GM23338 (cell line): ENCODE data around the gene OGT. TPM values are rescaled to one million over a fixed set of nuclear protein-coding genes. Genes with fewer than 3 reads are reported as not detected.

Source experiments
- ATAC-seq: fragments of 200-7000 bp; cut with Tn5 transposase; 3 replicates; pipeline ENCODE4 v1.9.1; 2020
- DNase-seq: peaks from one replicate; pipeline ENCODE4 v3.0.0-alpha.2; 2015; ENCODE audit warnings: low spot score
- H2AFZ ChIP-seq: fragments of 200-600 bp; sonication (generic); 2 replicates; pipeline ENCODE4 v1.8.0; 2016; ENCODE audit warnings: antibody characterized with exemption, mild to moderate bottlenecking, moderate library complexity
- H3F3A ChIP-seq: fragments of 200-600 bp; sonication (generic); replicated peaks from 2 replicates; pipeline ENCODE4 v1.8.0; 2017; ENCODE audit warnings: antibody characterized with exemption, mixed run types, low read depth
- H3K27ac ChIP-seq: fragments of 200-600 bp; sonication (generic); 2 replicates; pipeline ENCODE4 v1.6.1; 2016; ENCODE audit warnings: low read depth
- H3K27me3 ChIP-seq: fragments of 200-600 bp; sonication (generic); 2 replicates; pipeline ENCODE4 v1.8.0; 2016; ENCODE audit warnings: mild to moderate bottlenecking, mixed run types, moderate library complexity; ENCODE audit not compliant: insufficient read depth
- H3K36me3 ChIP-seq: fragments of 200-600 bp; sonication (generic); 2 replicates; pipeline ENCODE4 v1.8.0; 2016; ENCODE audit warnings: mild to moderate bottlenecking; ENCODE audit not compliant: insufficient read depth
- H3K4me1 ChIP-seq: fragments of 200-600 bp; sonication (generic); 2 replicates; pipeline ENCODE4 v1.8.0; 2016; ENCODE audit warnings: mild to moderate bottlenecking, moderate library complexity; ENCODE audit not compliant: insufficient read depth
- H3K4me2 ChIP-seq: fragments of 200-600 bp; sonication (generic); 2 replicates; pipeline ENCODE4 v1.7.1; 2017; ENCODE audit warnings: mixed run types
- H3K4me3 ChIP-seq: fragments of 200-600 bp; sonication (generic); 2 replicates; pipeline ENCODE4 v1.6.1; 2016; ENCODE audit warnings: mixed run types
- H3K79me2 ChIP-seq: fragments of 200-600 bp; sonication (generic); replicated peaks from 2 replicates; pipeline ENCODE4 v1.8.0; 2017; ENCODE audit warnings: mild to moderate bottlenecking; ENCODE audit not compliant: insufficient read depth
- H3K9me2 ChIP-seq: fragments of 200-600 bp; sonication (generic); 2 replicates; pipeline ENCODE4 v1.8.0; 2017; ENCODE audit not compliant: insufficient read depth
- H4K20me1 ChIP-seq: fragments of 200-600 bp; sonication (generic); replicated peaks from 2 replicates; pipeline ENCODE4 v1.8.0; 2017; ENCODE audit warnings: mild to moderate bottlenecking; ENCODE audit not compliant: insufficient read depth
- H3K27ac Mint-ChIP-seq: 2 replicates; pipeline ENCODE4 v1.8.0; 2020; ENCODE audit warnings: inconsistent platforms, mild to moderate bottlenecking, moderate library complexity, mixed read lengths
- H3K27me3 Mint-ChIP-seq: 3 replicates; pipeline ENCODE4 v1.8.0; 2022; ENCODE audit warnings: low read depth, mild to moderate bottlenecking, moderate library complexity, mixed read lengths, inconsistent platforms; ENCODE audit not compliant: insufficient read depth, poor library complexity
- H3K36me3 Mint-ChIP-seq: 3 replicates; pipeline ENCODE4 v1.8.0; 2021; ENCODE audit warnings: low read depth, mild to moderate bottlenecking, inconsistent platforms, moderate library complexity, mixed read lengths
- H3K4me1 Mint-ChIP-seq: 3 replicates; pipeline ENCODE4 v1.8.0; 2020; ENCODE audit warnings: mild to moderate bottlenecking, inconsistent platforms, mixed read lengths
- H3K4me3 Mint-ChIP-seq: 3 replicates; pipeline ENCODE4 v1.8.0; 2021; ENCODE audit warnings: moderate library complexity, mild to moderate bottlenecking, inconsistent platforms, mixed read lengths
- H3K9me3 Mint-ChIP-seq: 3 replicates; pipeline ENCODE4 v1.8.0; 2020; ENCODE audit warnings: moderate library complexity, mild to moderate bottlenecking, inconsistent platforms, mixed read lengths
- CREB1 ChIP-seq: fragments of 250-450 bp; sonication (Bioruptor Pico); IDR thresholded peaks from 2 replicates; pipeline ENCODE4 v1.5.0; 2020; ENCODE audit warnings: low read depth, mild to moderate bottlenecking, moderate library complexity
- EZH2 ChIP-seq: fragments of 200-600 bp; sonication (generic); IDR thresholded peaks from one replicate; pipeline ENCODE4 v1.8.0; 2017; ENCODE audit warnings: antibody characterized with exemption, mild to moderate bottlenecking, low read depth; ENCODE audit not compliant: unreplicated experiment
- JUNB ChIP-seq: IDR thresholded peaks from one replicate; pipeline ENCODE4 v1.6.1; 2016; ENCODE audit warnings: antibody characterized with exemption; ENCODE audit not compliant: unreplicated experiment
- REST ChIP-seq: IDR thresholded peaks from one replicate; pipeline ENCODE4 v1.6.1; 2018; ENCODE audit warnings: antibody characterized with exemption; ENCODE audit not compliant: unreplicated experiment
- STAT1 ChIP-seq: IDR thresholded peaks from one replicate; pipeline ENCODE4 v1.6.1; 2016; ENCODE audit warnings: antibody characterized with exemption; ENCODE audit not compliant: unreplicated experiment
- ZNF462 ChIP-seq: fragments of 250-450 bp; sonication (Bioruptor Pico); IDR thresholded peaks from 2 replicates; pipeline ENCODE4 v1.5.0; 2020; ENCODE audit warnings: mild to moderate bottlenecking, moderate library complexity
- polyA plus RNA-seq: library from polyadenylated mRNA; unstranded; fragments of >200 nt; fragmentation: Nextera tagmentation; extraction: Ambion mirVana; gene quantifications from 2 replicates; pipeline ENCODE4 v1.2.1, GENCODE V29; 2016
- total RNA-seq: library from RNA; depleted of rRNA; stranded (reverse); fragments of >200 nt; shearing (Covaris generic); gene quantifications from 2 replicates; pipeline ENCODE4 v1.2.3, GENCODE V29; 2014

Gene OGT
- total and polyA plus RNA-seq, 2 experiments from 2014 or later, result 43.3 to 163 TPM

- ATAC-seq, result no peak
These were observed 9.5 kb downstream of the OGT start for GRCh38 chrX:71542411-71542810.

GRCh38 chrX:71542825-71543224, 9.9 kb downstream of the OGT start:
- H3K36me3 Mint-ChIP-seq, result peaks cover 63% of the 10 kb centered on the region
- no peak overlapping the region for H2AFZ ChIP-seq
- no peaks in the 10 kb centered on the region for H3K9me2 ChIP-seq
- peaks cover 18% of the 10 kb centered on the region for H3K4me1 ChIP-seq
- H3K27me3 ChIP-seq, result no peaks in the 10 kb centered on the region
- peaks cover 3% of the 10 kb centered on the region for H3K27me3 Mint-ChIP-seq
- H3K36me3 ChIP-seq, result peaks cover 19% of the 10 kb centered on the region; the same call in 1 of the 2 replicates
- H3K4me3 ChIP-seq, result no peak overlapping the region
- H3F3A ChIP-seq, result no peaks in the 10 kb centered on the region
- H3K4me1 Mint-ChIP-seq, result peaks cover 41% of the 10 kb centered on the region
- ATAC-seq (no peak), DNase-seq (no peak)
- H3K27ac Mint-ChIP-seq, result no peak overlapping the region
- no peak overlapping the region for H3K4me3 Mint-ChIP-seq
- H3K79me2 ChIP-seq, result peaks cover 96% of the 10 kb centered on the region
- H3K4me2 ChIP-seq, result no peak overlapping the region
- no peaks in the 10 kb centered on the region for H3K9me3 Mint-ChIP-seq
- peaks cover 46% of the 10 kb centered on the region for H4K20me1 ChIP-seq
- H3K27ac ChIP-seq, result no peak overlapping the region
- no peak for TF ChIP-seq EZH2

More at GRCh38 chrX:71542411-71542810, 9.5 kb downstream of the OGT start:
- H3K36me3 ChIP-seq, result peaks cover 20% of the 10 kb centered on the region; the same call in 1 of the 2 replicates
- H3K4me2 ChIP-seq, result no peak overlapping the region
- peaks cover 96% of the 10 kb centered on the region for H3K79me2 ChIP-seq
- H3K4me1 ChIP-seq, result peaks cover 18% of the 10 kb centered on the region
- no peaks in the 10 kb centered on the region for H3F3A ChIP-seq
- H3K27me3 ChIP-seq, result no peaks in the 10 kb centered on the region
- peaks cover 1% of the 10 kb centered on the region for H3K27me3 Mint-ChIP-seq
- peaks cover 46% of the 10 kb centered on the region for H4K20me1 ChIP-seq
- DNase-seq, result no peak
- H2AFZ ChIP-seq, result no peak overlapping the region
- TF ChIP-seq STAT1, result no peak
- TF ChIP-seq CREB1 (CRISPR knock-in tag), result no peak
- TF ChIP-seq JUNB, result no peak
- no peak overlapping the region for H3K27ac Mint-ChIP-seq
- H3K4me3 ChIP-seq, result no peak overlapping the region
- peak overlapping the region; percentile 45; the same call in 1 of the 2 replicates for H3K27ac ChIP-seq
- peaks cover 41% of the 10 kb centered on the region for H3K4me1 Mint-ChIP-seq
- H3K4me3 Mint-ChIP-seq, result no peak overlapping the region
- H3K36me3 Mint-ChIP-seq, result peaks cover 62% of the 10 kb centered on the region
- H3K9me3 Mint-ChIP-seq, result no peaks in the 10 kb centered on the region
- H3K9me2 ChIP-seq, result no peaks in the 10 kb centered on the region

- Histone ChIP-seq H3K4me2 (no peak overlapping the region), H3K36me3 (peaks cover 19% of the 10 kb centered on the region; the same call in 1 of the 2 replicates), H3K79me2 (peaks cover 96% of the 10 kb centered on the region), H3K9me2 (no peaks in the 10 kb centered on the region), H3K4me3 (no peak overlapping the region), H3F3A (no peaks in the 10 kb centered on the region), H3K27me3 (no peaks in the 10 kb centered on the region), H2AFZ (no peak overlapping the region), H3K4me1 (peaks cover 19% of the 10 kb centered on the region), H3K27ac (no peak overlapping the region), H4K20me1 (peaks cover 46% of the 10 kb centered on the region)
- peaks cover 64% of the 10 kb centered on the region for H3K36me3 Mint-ChIP-seq
- H3K4me3 Mint-ChIP-seq, result no peak overlapping the region
- H3K27ac Mint-ChIP-seq, result no peak overlapping the region
- no peak for DNase-seq
- peaks cover 4% of the 10 kb centered on the region for H3K27me3 Mint-ChIP-seq
- H3K9me3 Mint-ChIP-seq, result no peaks in the 10 kb centered on the region
- TF ChIP-seq ZNF462 (CRISPR knock-in tag), result no peak
- TF ChIP-seq EZH2, result no peak
- no peak for TF ChIP-seq STAT1
- TF ChIP-seq REST, result no peak
- ATAC-seq, result no peak
- H3K4me1 Mint-ChIP-seq, result peaks cover 41% of the 10 kb centered on the region
These were observed 10.4 kb downstream of the OGT start for GRCh38 chrX:71543316-71543715.
